GM23248 (cell line): ENCODE measurements around the gene ANKS1B.

Source experiments
- EZH2 ChIP-seq: fragments of 200-600 bp; sonication (generic); IDR thresholded peaks from 2 replicates; pipeline ENCODE4 v1.6.1; 2018; ENCODE audit warnings: antibody characterized with exemption, mild to moderate bottlenecking; ENCODE audit not compliant: insufficient read depth, poor library complexity, severe bottlenecking
- EZH2phosphoT487 ChIP-seq: fragments of 200-600 bp; sonication (generic); IDR thresholded peaks from 2 replicates; pipeline ENCODE4 v1.6.1; 2018; ENCODE audit warnings: antibody characterized with exemption, moderate library complexity, mild to moderate bottlenecking, low read depth; ENCODE audit not compliant: insufficient read depth

DNA sequence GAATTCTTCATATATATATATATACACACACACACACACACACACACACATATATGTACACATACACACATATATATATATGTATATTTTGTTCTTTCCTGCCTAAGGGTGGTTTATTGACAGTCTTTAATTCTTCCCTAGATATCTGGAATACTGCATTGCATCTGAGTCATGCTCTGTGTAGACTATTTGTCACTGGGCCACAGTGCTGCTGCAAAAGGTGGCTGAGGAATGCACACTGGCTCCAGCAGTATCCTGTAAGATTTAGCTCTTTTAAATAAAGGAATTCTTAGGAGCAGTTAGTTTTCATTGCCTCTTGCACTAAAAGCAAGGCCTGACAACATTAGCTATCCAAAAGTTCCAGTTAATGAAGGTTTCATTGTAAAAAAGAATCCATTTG lies 1138.8 kb downstream of the ANKS1B start:
- TF ChIP-seq EZH2: no peak
- no peak for TF ChIP-seq EZH2phosphoT487
